Endodermal cell (in vitro differentiated cells): Measurements from ENCODE around the gene LLGL2. TPM values are rescaled to one million over a fixed set of nuclear protein-coding genes. Genes with fewer than 3 reads are reported as not detected.
A peak's percentile ranks its signal among the peaks of the same experiment; 100 is the strongest.

ENCODE experiments used
- DNase-seq: peaks from one replicate; pipeline ENCODE4 v3.0.0-alpha.2; 2017
- H3K27ac ChIP-seq: 2 replicates; pipeline ENCODE4 v1.5.1; 2013; ENCODE audit warnings: mild to moderate bottlenecking, low read depth, low read length, moderate library complexity
- H3K27me3 ChIP-seq: 2 replicates; pipeline ENCODE4 v1.6.1; 2013; ENCODE audit warnings: mild to moderate bottlenecking, low read length, moderate library complexity; ENCODE audit not compliant: insufficient read depth, control insufficient read depth, poor library complexity, severe bottlenecking
- H3K36me3 ChIP-seq: 2 replicates; pipeline ENCODE4 v1.7.0; 2013; ENCODE audit warnings: mild to moderate bottlenecking, low read length, moderate library complexity; ENCODE audit not compliant: control insufficient read depth, insufficient read depth
- H3K4me1 ChIP-seq: one replicate; pipeline ENCODE4 v1.7.0; 2013; ENCODE audit warnings: low read length; ENCODE audit not compliant: control insufficient read depth, insufficient read depth
- H3K4me3 ChIP-seq: 2 replicates; pipeline ENCODE4 v1.5.1; 2013; ENCODE audit warnings: mild to moderate bottlenecking, low read length, moderate library complexity
- H3K9ac ChIP-seq: 2 replicates; pipeline ENCODE4 v1.6.1; 2013; ENCODE audit warnings: mild to moderate bottlenecking, low read length, moderate library complexity; ENCODE audit not compliant: poor library complexity, severe bottlenecking; ENCODE audit errors: extremely low read depth
- H3K9me3 ChIP-seq: 2 replicates; pipeline ENCODE4 v1.6.1; 2013; ENCODE audit warnings: mild to moderate bottlenecking, low read length, moderate library complexity; ENCODE audit not compliant: control insufficient read depth
- H3K27ac Mint-ChIP-seq: 2 replicates; pipeline ENCODE4 v1.8.0; 2020; ENCODE audit warnings: mixed read lengths
- H3K27me3 Mint-ChIP-seq: 2 replicates; pipeline ENCODE4 v1.8.0; 2021; ENCODE audit warnings: mild to moderate bottlenecking, mixed read lengths; ENCODE audit not compliant: insufficient read depth
- H3K36me3 Mint-ChIP-seq: 2 replicates; pipeline ENCODE4 v1.8.0; 2020; ENCODE audit warnings: low read depth, mixed read lengths
- H3K4me1 Mint-ChIP-seq: 2 replicates; pipeline ENCODE4 v1.8.0; 2020; ENCODE audit warnings: mixed read lengths
- H3K4me3 Mint-ChIP-seq: 2 replicates; pipeline ENCODE4 v1.8.0; 2020; ENCODE audit warnings: mild to moderate bottlenecking, moderate library complexity, mixed read lengths
- H3K9me3 Mint-ChIP-seq: 2 replicates; pipeline ENCODE4 v1.8.0; 2020; ENCODE audit warnings: mild to moderate bottlenecking, mixed read lengths
- WGBS, 2 experiments: methylation state at CpG; one replicate each; pipeline versions ENCODE4 v1.1.5 to v1.1.7; 2013; ENCODE audit warnings: missing lambda C conversion rate in 2 of 2, mixed read lengths in 1 of 2; ENCODE audit not compliant: insufficient coverage in 1 of 2, insufficient read length in 1 of 2; 5-methylcytosine and 5-hydroxymethylcytosine counted together
- total RNA-seq, 2 donors: library from RNA; stranded (reverse); fragmentation: NEBNext Ultra II Directional in 1 of 2; extraction: Animal tissue kit (Norgen Biotek cat#: 25700) in 1 of 2; gene quantifications; 2 replicates in 1 of 2; 3 replicates in 1 of 2; pipeline ENCODE4 v1.2.1, GENCODE V29; 2021
- TF ChIP-seq, protein P1 (sequence below): fragments of 200-600 bp; sonication (generic); conservative IDR thresholded peaks from 2 replicates; pipeline ENCODE4 v1.5.0; 2021; ENCODE audit warnings: antibody characterized with exemption, mild to moderate bottlenecking

The LLGL2 gene
- total RNA-seq, 2 donors from 2014 or later = 128 to 149 TPM

DNA sequence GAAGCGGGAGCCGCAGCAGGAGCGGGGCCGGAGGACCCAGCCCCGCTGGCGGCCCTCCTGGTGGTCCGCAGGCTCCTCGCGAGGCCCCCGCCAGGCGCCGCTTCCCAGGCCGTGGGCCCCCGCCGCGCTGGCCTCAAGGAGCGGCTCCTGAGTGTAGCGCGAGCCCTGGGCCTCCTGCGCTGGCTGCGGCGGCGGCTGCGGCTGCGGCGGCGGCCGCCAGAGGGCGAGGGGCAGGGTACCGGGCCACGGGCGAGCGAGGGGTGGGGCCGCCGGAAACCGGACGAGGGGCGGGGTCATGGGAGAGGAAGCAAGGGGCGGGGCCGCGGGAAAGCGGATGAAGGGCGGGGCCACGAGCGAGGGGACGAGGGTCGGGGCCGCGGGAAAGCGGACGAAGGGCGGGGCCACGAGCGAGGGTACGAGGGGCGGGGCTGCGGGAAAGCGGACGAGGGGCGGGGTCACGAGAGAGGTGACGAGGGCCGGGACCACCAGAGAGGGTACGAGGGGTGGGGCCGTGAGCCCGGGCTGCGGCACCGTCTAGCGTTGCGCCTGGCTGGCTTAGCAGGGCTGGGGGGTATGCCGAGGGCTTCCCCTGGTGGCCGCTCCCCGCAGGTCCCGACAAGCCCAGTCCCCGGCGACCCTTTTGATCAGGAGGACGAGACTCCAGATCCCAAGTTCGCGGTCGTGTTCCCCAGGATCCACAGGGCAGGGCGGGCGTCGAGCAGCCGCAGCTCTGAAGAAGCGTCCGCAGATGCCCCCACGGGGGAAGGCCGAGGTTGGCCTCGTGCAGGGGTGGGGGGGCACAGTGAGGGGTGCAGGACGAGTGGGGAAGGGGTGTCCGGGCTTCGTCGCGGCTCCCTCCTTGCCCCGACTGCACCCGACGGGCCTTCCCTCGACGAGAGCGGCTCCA, 63.8 kb downstream of the LLGL2 start:
- Mint-ChIP-seq H3K36me3 (no peaks in the 10 kb centered on the region), H3K9me3 (peaks cover 11% of the 10 kb centered on the region), H3K27ac (no peak overlapping the region), H3K4me3 (peak overlapping the region; percentile 55), H3K4me1 (peaks cover 2% of the 10 kb centered on the region), H3K27me3 (peaks cover 3% of the 10 kb centered on the region)
- H3K27me3 ChIP-seq = peaks cover 12% of the 10 kb centered on the region
- no peaks in the 10 kb centered on the region for H3K36me3 ChIP-seq
- H3K4me3 ChIP-seq = peak overlapping the region; percentile 71
- no peaks in the 10 kb centered on the region for H3K9me3 ChIP-seq
- whole genome bisulfite sequencing, 2 experiments = 13 to 18% methylated on average over 52 to 100 of the region's 100 CpGs
- TF ChIP-seq, protein P1, sequence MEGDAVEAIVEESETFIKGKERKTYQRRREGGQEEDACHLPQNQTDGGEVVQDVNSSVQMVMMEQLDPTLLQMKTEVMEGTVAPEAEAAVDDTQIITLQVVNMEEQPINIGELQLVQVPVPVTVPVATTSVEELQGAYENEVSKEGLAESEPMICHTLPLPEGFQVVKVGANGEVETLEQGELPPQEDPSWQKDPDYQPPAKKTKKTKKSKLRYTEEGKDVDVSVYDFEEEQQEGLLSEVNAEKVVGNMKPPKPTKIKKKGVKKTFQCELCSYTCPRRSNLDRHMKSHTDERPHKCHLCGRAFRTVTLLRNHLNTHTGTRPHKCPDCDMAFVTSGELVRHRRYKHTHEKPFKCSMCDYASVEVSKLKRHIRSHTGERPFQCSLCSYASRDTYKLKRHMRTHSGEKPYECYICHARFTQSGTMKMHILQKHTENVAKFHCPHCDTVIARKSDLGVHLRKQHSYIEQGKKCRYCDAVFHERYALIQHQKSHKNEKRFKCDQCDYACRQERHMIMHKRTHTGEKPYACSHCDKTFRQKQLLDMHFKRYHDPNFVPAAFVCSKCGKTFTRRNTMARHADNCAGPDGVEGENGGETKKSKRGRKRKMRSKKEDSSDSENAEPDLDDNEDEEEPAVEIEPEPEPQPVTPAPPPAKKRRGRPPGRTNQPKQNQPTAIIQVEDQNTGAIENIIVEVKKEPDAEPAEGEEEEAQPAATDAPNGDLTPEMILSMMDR = peak; percentile 72
- peak; percentile 100 for DNase-seq
- peak overlapping the region; percentile 30 for H3K9ac ChIP-seq
- no peaks in the 10 kb centered on the region for H3K4me1 ChIP-seq
- no peak overlapping the region for H3K27ac ChIP-seq

DNA sequence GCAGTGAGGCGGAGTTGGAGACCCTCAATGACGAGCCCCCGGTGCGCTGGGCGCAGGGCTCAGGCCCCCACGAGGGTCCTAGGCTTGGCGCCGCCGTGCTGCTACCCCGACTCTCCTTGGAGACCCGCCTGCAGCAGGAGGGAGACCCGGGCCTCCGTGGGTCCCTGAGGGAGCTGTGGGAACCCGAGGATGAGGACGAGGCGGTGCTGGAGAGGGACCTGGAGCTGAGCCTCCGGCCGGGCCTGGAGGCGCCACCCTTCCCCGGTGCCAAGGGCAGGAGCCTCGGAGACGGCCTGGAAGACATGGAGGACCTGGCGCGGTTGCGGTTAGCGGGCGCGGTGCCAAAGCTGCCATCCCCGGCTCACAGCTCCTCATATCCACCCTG, 64.4 kb downstream of the LLGL2 start:
- Histone ChIP-seq H3K27ac (no peak overlapping the region), H3K4me1 (no peaks in the 10 kb centered on the region), H3K36me3 (no peaks in the 10 kb centered on the region), H3K9me3 (no peaks in the 10 kb centered on the region), H3K27me3 (peaks cover 12% of the 10 kb centered on the region), H3K9ac (no peak overlapping the region), H3K4me3 (peak overlapping the region; percentile 71)
- no peak for DNase-seq
- H3K27ac Mint-ChIP-seq = no peak overlapping the region
- no peaks in the 10 kb centered on the region for H3K36me3 Mint-ChIP-seq
- H3K27me3 Mint-ChIP-seq = peaks cover 3% of the 10 kb centered on the region
- TF ChIP-seq, protein P1 = no peak
- H3K4me3 Mint-ChIP-seq = peak overlapping the region; percentile 55
- peaks cover 2% of the 10 kb centered on the region for H3K4me1 Mint-ChIP-seq
- WGBS, 2 experiments = 86 to 89% methylated on average over 23 to 29 of the region's 29 CpGs
- H3K9me3 Mint-ChIP-seq = peaks cover 11% of the 10 kb centered on the region

- H3K27ac ChIP-seq = no peak overlapping the region
- H3K27me3 ChIP-seq = peaks cover 12% of the 10 kb centered on the region
- WGBS, 2 experiments = 93 to 94% methylated on average over 7 to 8 of the region's 8 CpGs
- peak overlapping the region; percentile 71 for H3K4me3 ChIP-seq
- DNase-seq = no peak
- TF ChIP-seq, protein P1 = no peak
- no peak overlapping the region for H3K9ac ChIP-seq
- Mint-ChIP-seq H3K27me3 (peaks cover 3% of the 10 kb centered on the region), H3K27ac (no peak overlapping the region), H3K4me3 (peak overlapping the region; percentile 55), H3K36me3 (no peaks in the 10 kb centered on the region), H3K9me3 (peaks cover 8% of the 10 kb centered on the region), H3K4me1 (peaks cover 2% of the 10 kb centered on the region)
- H3K9me3 ChIP-seq = no peaks in the 10 kb centered on the region
- H3K36me3 ChIP-seq = no peaks in the 10 kb centered on the region
- no peaks in the 10 kb centered on the region for H3K4me1 ChIP-seq
These were observed 64.8 kb downstream of the LLGL2 start for GRCh38 chr17:75590314-75590761.
